Ramos (cell line): ENCODE data around the gene TANGO2.

ENCODE experiments used
- in situ Hi-C: fragments of 300-500 bp; cut with MboI; formaldehyde crosslinking; loops from one replicate; pipeline ENCODE4 v1.14.3; 2022; ENCODE audit warnings: low sequenced_read_pairs; ENCODE audit not compliant: unreplicated experiment

Gene TANGO2

DNA sequence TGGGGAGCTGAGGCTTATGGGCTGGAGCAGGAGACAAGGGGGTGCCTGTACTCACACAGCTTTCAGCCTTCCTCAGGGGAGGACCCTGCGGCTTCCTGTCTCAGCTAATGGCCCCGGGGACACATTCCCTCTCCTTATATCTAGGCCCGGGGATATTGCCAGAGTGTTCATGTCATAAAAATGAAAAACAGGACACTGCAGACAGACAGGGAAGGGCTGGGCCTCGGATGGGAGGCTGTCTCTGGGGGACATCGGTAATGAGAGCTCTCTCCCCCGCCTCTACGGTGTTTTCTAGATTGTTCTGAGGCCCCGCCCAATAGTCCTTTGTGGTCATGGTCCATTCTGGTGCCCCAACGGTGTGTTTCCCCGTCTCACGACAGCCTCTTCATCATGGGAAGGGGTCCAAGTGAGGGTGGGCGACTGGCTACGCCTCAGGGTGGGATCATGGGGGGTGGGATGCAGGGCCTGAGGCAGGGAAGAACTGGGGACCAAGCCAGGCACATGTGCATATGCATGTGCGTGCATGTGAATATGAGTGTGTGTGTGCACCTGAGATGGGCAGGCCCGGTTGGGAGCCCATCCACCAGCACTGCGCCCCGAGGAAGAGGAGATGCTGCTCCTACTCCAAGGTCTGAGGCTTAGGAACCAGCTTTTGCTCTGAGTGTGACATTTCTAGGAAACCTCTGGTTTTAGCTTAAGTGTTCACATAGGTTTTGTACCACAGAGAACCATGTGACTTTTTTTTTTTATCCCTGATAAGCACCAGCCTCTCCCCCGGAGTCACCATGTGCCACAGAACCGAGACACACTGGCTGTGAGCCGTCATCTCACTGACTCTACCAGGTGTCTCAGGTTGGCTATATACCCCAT, 9.6 kb upstream of the TANGO2 start:
- in situ Hi-C loops, result no loop called here

DNA sequence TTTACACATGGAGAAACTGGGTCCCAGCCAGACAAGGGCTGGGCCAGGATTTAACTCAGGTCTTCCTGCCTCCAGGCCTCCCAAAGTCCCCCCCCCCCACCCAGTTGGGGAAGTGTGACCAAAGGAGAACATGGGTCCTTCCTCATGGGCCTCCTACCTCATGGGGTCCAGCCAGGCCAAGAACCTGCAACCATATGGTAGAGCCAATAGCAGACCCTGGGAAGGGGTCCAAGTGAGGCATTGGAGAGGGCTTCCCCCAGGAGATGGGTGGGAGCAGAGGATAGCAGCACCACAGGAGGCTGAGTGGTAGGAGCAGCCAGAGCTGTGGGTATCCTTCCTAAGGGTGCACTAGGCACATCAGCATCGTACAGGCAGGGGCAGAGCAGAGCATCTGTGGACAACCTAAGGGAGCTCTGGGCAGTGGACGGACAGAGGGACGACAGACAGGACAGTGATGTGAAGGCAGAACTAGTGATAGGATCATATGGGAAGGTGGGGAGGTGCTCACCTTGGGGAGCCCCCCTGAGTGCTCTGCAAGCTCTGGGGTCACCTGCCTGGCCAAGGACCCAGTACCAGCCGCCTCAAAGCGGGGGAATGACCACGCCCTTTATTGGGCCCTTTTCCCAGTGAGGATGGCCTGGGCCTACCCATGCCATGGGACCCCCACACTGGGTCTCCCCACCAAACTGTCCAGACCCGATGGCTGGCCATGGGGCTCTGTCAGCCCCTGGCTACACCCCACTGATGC, 8.7 kb upstream of the TANGO2 start:
- in situ Hi-C loops, result no loop called here

DNA sequence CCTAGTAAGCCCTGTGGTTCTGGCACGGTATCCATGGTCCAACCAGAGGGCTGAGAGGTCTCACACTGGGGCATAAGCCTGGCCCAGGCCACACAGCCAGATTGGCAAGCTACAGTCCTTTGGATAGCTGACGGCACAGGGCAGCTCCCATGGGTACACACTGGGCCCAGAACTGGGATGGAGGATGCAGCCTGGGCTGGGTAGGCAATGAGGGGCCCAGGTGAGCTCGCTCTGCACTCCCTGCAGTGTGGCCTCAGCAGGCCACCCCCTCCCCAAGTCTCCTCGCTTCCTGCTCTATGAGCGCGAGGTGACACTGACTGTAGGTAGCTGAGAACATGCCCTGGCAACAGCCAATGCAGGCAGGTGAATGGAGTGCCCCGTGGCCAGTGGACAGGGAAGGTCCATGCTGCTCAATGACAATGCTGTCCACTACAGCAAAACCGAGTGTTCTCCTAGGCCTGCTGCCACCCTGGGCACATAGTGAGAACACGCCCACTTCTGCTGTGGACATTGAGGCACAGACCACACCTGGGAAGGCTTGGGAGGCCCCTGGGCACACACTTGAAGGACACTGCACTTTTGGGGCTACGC, 8.1 kb upstream of the TANGO2 start:
- in situ Hi-C loops, result no loop called here

DNA sequence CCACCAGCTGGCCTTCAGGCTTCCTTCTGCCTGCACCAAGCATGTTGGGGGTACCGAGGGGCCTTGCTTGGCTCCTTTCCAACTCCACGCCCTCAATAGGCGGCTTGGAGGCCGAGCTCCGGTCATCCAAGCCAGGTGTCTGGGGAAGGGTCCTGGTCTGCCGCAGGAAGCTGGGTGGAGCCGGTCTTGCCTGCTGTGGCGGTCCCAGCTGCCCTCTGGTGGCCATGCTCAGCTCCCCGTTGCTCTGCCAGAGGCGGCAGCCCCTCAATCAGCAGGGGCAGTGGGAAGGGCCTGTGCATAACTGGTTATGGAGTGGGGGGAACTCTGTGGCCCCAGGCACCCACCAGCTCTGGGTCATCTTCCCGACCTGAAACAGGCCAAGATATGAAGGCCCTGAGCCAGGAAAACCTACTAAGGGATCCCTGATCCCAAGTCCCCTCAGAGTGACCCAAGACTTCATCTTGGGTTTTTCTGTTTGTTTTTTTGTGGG, 7.5 kb upstream of the TANGO2 start:
- in situ Hi-C loops, result no loop called here

DNA sequence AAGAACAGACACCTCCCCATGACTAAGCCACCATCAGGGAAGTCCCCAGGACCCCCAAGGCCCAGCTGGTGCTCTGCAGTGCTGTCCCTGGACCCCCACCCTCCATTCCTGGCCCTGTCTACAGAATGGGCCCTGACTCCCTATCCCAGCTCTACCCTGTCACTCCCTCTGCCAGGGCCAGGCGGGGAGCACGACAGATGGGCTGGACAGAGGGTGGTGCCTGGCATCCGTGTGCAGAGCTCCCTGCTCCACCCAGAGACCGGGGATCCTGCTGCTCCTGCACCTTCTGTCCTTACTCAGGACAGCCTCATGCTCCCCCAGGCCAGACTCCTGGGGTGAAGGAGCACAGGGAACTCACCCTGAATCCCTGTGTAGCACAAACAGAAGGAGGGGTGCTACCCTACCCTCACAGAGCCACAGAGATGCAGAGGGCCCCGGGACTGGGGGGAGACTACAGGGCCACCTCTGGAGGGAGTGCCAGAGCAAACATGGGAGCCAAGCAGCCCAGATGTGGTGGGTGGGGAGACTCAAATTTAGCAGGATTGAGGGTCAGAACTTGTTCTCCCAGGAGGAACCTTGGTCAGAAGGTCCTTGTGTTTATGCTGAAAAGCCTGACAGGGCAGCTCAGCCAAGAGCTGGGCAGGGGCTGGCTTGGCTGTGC, 6.3 kb upstream of the TANGO2 start:
- in situ Hi-C loops, result no loop called here

DNA sequence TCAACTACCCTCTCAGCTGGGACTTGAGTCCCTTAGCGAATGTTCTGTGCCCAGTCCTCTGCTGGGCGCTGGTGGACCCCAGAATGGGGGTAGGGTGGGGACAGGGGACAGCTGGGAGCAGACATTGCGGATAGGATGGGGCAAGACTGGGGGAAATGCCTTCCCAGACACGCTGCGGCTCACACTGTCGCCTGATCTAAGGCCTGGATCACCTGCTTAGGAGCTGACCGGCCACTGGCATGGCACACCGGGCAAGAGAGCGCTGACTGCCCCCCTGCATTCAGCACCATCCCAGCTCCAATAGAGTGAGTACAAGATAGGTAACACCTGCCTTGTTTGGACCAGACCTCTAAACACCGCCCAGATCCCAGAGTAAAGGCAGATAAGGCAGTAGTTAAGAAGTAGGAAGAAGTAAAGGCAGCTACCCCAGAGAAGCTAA, 5.7 kb upstream of the TANGO2 start:
- in situ Hi-C loops, result no loop called here

DNA sequence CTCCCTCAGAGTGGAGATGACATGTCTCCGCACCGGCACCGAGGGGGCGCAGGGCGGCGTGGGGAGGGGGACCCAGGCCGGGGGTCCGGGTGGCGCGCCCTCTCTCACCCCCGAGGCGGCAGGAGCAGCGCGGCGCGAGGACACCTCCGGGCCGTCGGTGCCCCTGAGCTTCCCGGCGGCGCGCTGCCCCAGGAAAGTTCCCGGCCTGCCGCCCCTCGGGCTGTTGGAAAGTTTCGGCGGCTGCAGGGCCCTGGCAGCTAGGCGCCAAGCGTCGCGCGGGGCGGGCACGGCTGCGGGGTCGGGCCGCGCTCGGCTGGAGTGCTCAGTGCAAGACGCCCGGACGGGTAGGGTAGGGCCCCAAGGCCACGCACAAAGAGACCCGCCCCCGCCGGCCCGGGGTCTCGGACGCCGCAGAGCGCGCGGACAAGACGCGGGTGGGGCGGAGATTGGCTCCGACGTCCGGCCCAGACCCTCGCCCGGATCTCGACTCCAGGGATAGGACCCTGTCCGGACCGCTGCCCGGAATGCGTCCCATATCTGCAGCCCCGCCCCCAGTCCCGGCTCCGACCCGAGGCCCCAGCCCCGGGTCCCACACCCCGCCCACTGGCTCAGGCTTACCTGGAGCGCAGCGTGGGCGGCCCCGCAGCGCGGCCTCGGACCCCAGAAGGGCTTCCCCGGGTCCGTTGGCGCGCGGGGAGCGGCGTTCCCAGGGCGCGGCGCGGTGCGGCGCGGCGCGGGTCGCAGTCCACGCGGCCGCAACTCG, 4.8 kb upstream of the TANGO2 start:
- in situ Hi-C loops, result no loop called here

DNA sequence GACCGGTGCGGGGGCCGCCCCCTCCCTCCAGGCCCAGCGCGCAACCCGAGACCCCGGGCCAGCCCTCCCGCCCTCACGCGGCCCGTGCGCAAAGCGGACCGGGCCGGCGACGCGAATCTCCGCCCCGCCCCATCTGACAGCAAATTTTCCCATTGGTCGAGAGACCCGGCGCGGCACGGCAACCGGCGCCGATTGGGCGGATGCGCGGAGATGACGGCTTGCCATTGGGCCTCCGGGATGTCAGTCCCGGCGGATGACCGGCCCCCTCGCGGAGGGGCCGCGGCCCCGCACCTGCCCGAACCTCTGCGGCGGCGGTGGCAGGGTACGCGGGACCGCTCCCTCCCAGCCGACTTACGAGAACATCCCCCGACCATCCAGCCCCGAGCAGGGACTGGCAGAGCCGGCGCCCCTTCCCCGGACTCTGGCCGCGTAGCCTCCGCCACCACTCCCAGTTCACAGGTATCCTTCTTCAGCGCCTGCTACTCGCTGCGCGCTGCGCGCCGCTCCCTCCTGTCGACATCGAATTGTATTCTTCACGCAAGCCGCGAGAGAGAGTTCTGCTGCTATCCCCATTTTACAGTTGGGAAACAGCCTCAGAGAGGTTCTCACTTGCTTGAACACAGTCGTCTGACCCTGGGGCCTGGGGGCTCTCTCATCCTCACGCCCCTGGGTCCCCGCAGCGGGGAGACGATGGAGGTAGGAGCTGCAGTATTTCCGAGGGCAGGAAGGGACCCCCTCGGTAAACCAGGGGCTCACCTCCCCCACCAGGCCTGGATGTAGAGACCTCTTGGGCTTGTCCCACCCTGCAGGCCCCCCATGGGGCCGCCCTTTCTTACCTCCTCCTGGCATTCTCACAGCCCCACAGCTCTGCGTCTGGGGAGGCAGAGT, 3.9 kb upstream of the TANGO2 start, which contains the start of gene ARVCF:
Gene ARVCF (minus strand): TSS at position 90 of the 888 bp plus-strand sequence. CDS start 26,029 bp downstream, outside the sequence.
- in situ Hi-C loops, result no loop called here

DNA sequence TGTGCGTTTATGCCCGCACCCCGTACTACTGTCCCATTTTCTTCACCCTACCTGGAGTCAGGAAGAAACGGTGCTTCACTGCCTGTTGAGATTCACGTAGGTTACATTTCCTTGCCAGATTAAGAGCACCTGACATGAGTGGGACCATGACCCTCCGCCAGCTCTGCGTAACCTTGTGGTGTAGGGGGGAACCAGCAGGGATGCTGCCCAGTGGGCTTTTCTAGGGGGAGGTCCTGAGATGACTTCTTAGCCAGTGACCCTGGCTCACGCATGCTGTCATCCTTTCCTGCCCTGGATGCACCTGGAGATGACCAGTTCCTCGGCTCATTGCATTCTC, 3.3 kb upstream of the TANGO2 start:
- in situ Hi-C loops, result no loop called here

DNA sequence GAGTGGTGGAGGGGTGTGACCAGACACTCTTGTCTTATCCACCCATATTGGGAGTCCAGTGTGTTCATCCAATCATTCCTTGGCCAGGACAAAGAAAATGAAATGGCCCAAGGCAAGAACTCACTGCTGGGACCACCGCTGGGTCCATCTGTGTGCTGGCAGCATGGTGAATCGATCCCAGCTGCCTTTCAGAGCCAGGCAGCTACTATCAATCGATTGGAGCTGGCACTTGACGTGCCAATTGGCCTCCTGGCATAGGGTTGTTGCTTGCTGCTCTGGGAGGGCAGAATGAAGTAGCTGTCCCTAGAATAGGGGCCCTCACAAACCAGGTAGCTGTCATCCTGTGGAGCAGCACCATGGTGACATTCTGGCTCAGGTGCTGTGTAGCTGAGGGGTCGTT, 2.9 kb upstream of the TANGO2 start:
- in situ Hi-C loops, result no loop called here

DNA sequence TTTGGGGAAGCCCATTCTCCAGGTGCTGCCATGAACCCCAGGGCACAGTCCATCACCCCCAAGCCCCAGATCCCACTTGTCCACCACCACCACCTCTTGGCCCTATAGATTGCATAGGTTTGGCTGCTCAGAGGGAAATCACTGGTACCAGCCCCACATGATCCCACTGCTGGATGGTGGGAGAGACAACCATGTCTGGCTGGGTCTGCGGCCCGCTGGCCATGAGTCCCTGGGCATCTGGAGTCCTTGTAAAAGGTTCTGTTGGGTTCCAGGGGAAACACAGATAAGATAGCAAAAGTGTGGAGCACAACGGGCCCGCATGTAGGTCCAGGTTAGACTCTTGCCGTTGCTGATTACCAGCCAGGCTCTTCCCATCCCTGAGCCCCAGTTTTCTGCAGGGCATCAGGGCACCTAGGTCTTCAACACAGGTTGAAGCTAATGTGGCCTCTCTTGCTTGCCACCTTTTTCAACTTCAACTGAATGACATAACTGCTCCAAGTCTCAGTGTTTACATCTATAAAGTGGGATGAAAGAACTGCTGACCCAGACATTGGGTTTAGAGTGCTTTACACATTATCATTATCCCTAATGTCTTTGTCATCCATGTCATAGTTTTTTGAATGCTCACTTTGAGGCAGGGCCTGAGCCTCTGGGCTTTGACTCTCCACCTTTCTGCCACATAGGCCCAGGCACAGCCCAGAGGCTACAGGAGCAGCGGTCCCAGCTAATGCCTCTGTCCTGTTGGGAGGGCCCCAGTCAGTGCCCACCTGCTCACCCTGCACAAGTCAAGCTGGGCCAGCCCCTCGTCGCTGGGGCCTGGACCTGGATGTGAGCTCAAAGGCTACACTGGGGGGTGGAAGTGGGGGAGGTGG, 1.0 kb upstream of the TANGO2 start:
- in situ Hi-C loops, result no loop called here

DNA sequence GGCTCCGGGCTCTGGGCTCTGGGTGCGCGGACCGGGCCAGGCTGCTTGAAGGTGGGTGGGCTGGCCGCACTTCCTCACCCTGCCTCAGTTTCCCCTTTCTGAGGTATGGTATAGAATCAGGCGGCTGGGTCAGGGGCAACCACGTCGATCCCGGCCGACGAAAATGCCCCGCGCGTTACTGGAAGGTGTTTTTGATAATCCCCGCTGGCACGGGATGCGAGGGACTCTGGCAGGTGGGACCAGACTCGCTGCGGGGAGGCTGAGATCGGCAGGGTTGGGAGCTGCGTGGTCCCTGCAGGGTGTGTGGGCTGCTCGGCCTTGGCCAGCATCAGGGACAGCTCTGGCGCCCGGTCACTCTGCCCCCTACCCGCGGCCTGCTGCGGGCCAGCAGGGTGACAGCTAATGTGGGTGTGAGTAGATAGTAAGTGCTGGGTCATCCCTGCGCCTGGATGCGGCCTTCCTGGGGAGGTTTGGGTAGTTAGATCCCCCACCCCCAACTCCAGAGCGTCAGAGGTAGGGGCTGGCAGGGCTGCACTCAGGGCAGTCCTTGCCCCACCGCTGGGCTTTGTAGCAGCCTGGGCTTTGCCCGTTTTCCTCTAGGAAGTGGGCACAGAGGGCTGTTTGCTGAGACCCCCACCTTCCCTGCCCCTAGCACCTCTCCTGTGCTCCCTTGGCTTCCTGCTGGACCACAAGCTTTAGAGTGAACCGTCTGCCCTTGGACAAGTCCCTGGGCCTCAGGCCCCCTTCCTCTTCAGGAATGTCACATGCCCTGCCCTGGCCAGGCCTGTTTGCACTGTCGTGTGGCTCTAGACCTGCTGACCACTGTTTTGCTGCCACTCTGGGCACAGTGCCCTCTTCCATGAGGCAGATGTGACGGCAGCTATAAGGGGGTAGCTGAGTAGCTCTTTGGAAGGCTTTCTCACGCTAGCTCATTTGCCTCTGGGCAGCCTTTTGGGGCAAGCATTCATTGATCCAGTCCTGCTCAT, 579 bp downstream of the TANGO2 start:
- in situ Hi-C loops, result no loop called here

DNA sequence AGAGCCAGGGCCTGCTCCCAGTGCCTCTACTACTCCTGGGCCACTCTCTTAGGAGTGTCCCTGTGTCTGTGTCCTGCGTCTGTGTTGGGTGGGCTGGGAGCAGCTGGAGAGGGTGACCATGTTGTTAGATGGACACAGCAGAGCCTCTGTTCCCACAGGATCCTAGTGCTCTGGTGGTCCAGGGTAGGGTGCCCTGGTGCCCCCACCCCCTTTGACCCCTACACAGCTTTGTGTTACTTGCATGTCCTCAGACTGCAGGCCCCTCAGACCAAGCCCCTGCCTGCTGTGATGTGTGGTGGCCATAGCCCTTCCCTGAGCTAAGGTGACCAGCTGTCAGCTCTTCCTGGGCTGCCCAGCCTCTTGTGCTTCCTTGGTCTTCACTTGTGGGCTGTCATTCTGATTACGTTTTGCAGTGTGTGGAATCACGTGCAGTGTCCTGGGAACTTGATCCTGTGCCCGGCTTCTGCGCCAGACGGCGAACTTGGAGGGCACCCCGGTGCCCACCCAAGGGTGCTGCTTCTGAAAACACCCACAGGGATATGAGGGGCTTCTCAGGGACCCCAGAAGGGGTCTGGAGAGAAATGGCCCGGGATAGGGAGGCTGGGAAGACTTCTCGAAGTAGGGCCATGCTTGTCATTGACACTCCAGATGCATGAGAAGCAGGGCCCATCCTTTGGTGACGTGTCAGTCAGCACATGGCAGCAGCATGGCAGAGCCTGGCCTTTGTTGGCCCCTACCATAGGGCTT, 1.5 kb downstream of the TANGO2 start:
- in situ Hi-C loops, result no loop called here

DNA sequence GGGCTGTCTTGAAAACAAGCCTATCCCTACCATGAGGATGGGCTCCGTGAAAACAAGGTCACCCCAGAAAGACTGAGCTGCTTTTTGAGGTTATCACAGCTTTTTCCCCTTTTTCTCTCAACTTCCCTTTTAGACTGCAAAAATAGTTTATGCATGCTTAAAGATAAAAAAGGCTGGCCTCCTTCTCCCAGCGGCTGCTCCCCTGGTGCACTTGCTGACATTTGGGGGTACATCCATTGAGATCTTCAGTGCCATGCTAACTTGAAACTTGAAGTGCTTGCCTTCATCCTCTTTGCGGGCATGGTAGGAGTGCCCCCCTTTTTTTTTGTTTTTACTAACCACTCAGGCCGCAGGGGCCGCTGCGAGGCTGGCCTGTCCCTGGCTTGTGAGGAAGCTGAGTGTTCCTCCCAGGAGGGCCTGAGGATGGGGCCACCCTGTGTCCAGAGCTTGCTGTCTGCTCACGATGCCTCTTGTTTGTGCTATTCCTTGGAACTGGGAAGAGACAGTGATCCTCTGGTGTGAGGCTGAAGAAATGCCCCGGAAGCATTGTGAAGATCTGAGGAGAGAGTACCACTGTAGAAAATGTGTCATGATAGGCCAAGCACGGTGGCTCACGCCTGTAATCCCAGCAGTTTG, 2.2 kb downstream of the TANGO2 start:
- in situ Hi-C loops, result no loop called here

DNA sequence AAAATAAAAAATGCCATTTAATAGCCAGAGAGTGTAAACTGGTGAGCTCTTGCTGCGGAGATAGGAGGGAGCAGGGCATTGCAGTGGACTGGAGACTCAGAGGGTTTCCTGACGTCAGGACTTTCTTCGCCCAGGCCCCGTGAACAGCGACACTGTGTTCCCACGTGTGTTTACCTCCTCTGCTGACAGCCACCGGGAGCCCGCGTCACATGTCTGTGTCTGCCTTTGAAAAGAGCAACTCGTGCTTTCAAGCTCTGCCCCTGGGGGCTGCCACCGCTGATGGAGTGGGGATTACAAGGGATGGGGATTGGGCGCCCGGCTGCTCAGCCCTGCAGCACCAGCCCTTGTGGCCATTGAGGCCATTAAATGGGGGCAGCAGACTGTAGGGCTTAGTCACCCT, 3.3 kb downstream of the TANGO2 start:
- in situ Hi-C loops, result no loop called here
